ENCODE data around the gene TSHZ2. TPM values are rescaled to one million over a fixed set of nuclear protein-coding genes. Genes with fewer than 3 reads are reported as not detected.

The TSHZ2 gene
- total RNA-seq, 1 experiment from 2014 or later = 0.20 TPM

- Mint-ChIP-seq H3K4me1 (peaks cover 59% of the 10 kb centered on the region), H3K36me3 (no peaks in the 10 kb centered on the region), H3K9me3 (no peaks in the 10 kb centered on the region), H3K27ac (no peak overlapping the region), H3K27me3 (ENCODE audit: low read depth) (no peaks in the 10 kb centered on the region), H3K4me3 (no peak overlapping the region)
- no peak for TF ChIP-seq MAX (CRISPR knock-in tag; IDR thresholded peaks at IDR 0.05)
- TF ChIP-seq ZSCAN18 (CRISPR knock-in tag; IDR thresholded peaks at IDR 0.05) = no peak
- TF ChIP-seq GABPB1 (CRISPR knock-in tag; IDR thresholded peaks at IDR 0.05) = no peak
- TF ChIP-seq FOXP1 (CRISPR knock-in tag; IDR thresholded peaks at IDR 0.05; ENCODE audit: borderline replicate concordance) = no peak
- TF ChIP-seq CDX4 (CRISPR knock-in tag; IDR thresholded peaks at IDR 0.05; ENCODE audit: borderline replicate concordance) = no peak
- no peak for TF ChIP-seq ZNF671 (CRISPR knock-in tag; IDR thresholded peaks at IDR 0.05)
- TF ChIP-seq NR1H2 (CRISPR knock-in tag; IDR thresholded peaks at IDR 0.05) = no peak
- TF ChIP-seq FOXJ3 (CRISPR knock-in tag; IDR thresholded peaks at IDR 0.05; ENCODE audit: borderline replicate concordance) = no peak
- TF ChIP-seq ZNF396 (CRISPR knock-in tag; IDR thresholded peaks at IDR 0.05; ENCODE audit: borderline replicate concordance) = no peak
- TF ChIP-seq ZNF281 (CRISPR knock-in tag; IDR thresholded peaks at IDR 0.05) = no peak
- no peak for TF ChIP-seq ZNF317 (CRISPR knock-in tag; IDR thresholded peaks at IDR 0.05; ENCODE audit: borderline replicate concordance, low read depth)
- TF ChIP-seq ZNF532 (CRISPR knock-in tag; IDR thresholded peaks at IDR 0.05; ENCODE audit: borderline replicate concordance) = no peak
- no peak for TF ChIP-seq ZBTB21 (CRISPR knock-in tag; IDR thresholded peaks at IDR 0.05; ENCODE audit: borderline replicate concordance)
- no peak for TF ChIP-seq ATF6 (CRISPR knock-in tag; IDR thresholded peaks at IDR 0.05)
- TF ChIP-seq SOX15 (CRISPR knock-in tag; IDR thresholded peaks at IDR 0.05) = no peak
- no peak for TF ChIP-seq PRDM15 (CRISPR knock-in tag; IDR thresholded peaks at IDR 0.05)
- no peak for TF ChIP-seq ZBTB43 (CRISPR knock-in tag; IDR thresholded peaks at IDR 0.05)
- no peak for TF ChIP-seq ZNF423 (CRISPR knock-in tag; IDR thresholded peaks at IDR 0.05)
- TF ChIP-seq TEAD4 (CRISPR knock-in tag; IDR thresholded peaks at IDR 0.05) = no peak
- CTCF ChIA-PET = no interaction called here
- DNase-seq (ENCODE audit: low spot score) (no peak), ATAC-seq (no peak)
- POLR2A ChIA-PET = no interaction called here
Observed at GRCh38 chr20:53129563-53129962, 157.4 kb downstream of the TSHZ2 start.

Data from WTC11 (cell line).